H1 (cell line): ENCODE measurements around the gene PCSK4.

Source experiments
- BRCA1 ChIP-seq: IDR thresholded peaks from 2 replicates; pipeline ENCODE4 v1.6.1; 2012; ENCODE audit warnings: low read depth, low read length, improper control_type of control experiment
- POLR2AphosphoS5 ChIP-seq: IDR thresholded peaks from 2 replicates; pipeline ENCODE4 v1.6.1; 2011; ENCODE audit warnings: low read depth, low read length
- SIRT6 ChIP-seq: IDR thresholded peaks from one replicate; pipeline ENCODE4 v1.7.1; 2012; ENCODE audit warnings: low read length, inconsistent platforms
- TAF1 ChIP-seq: IDR thresholded peaks from 2 replicates; pipeline ENCODE4 v1.6.1; 2011; ENCODE audit warnings: mild to moderate bottlenecking, low read depth, low read length
- TF ChIP-seq, protein P1 (sequence below), 3 experiments: IDR thresholded peaks; 1 replicate in 2 of 3; 2 replicates in 1 of 3; pipeline versions ENCODE4 v1.5.1 to v1.6.1; 2011; ENCODE audit warnings: low read length in 3 of 3, mild to moderate bottlenecking in 3 of 3, inconsistent platforms in 2 of 3, low read depth in 1 of 3, moderate library complexity in 1 of 3; ENCODE audit not compliant: insufficient read depth in 1 of 3; ENCODE audit errors: control extremely low read depth in 1 of 3
- TF ChIP-seq, protein P2 (sequence below): IDR thresholded peaks from 2 replicates; pipeline ENCODE4 v1.6.1; 2012; ENCODE audit warnings: inconsistent platforms

DNA sequence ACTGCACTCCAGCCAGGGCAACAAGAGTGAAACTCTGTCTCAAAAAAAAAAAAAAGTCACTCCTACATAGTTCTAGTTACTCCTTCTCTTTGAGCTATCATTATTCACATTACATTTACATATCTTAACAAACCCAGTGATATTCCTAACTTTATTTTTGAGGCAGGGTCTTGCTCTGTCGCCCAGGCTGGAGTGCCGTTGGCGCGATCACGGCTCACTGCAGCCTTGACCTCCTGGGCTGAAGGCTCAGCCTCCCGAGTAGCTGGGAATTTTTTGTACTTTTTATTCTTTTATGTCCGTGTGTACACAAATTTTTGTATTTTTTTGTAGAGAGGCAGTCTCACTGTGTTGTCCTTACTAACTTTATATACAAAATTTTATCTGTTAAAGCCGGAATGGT lies 52.5 kb downstream of the PCSK4 start:
- TF ChIP-seq, protein P1, sequence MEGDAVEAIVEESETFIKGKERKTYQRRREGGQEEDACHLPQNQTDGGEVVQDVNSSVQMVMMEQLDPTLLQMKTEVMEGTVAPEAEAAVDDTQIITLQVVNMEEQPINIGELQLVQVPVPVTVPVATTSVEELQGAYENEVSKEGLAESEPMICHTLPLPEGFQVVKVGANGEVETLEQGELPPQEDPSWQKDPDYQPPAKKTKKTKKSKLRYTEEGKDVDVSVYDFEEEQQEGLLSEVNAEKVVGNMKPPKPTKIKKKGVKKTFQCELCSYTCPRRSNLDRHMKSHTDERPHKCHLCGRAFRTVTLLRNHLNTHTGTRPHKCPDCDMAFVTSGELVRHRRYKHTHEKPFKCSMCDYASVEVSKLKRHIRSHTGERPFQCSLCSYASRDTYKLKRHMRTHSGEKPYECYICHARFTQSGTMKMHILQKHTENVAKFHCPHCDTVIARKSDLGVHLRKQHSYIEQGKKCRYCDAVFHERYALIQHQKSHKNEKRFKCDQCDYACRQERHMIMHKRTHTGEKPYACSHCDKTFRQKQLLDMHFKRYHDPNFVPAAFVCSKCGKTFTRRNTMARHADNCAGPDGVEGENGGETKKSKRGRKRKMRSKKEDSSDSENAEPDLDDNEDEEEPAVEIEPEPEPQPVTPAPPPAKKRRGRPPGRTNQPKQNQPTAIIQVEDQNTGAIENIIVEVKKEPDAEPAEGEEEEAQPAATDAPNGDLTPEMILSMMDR (IDR thresholded peaks at IDR 0.05; ENCODE audit: control extremely low read depth in 1 of 3, insufficient read depth in 1 of 3, low read depth in 1 of 3, low read length in 3 of 3), result no peak
- TF ChIP-seq, protein P2, sequence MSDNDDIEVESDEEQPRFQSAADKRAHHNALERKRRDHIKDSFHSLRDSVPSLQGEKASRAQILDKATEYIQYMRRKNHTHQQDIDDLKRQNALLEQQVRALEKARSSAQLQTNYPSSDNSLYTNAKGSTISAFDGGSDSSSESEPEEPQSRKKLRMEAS, result no peak
- TF ChIP-seq TAF1, result no peak
- no peak for TF ChIP-seq POLR2AphosphoS5
- TF ChIP-seq BRCA1, result no peak
- no peak for TF ChIP-seq SIRT6
